Neural progenitor cell (in vitro differentiated cells): ENCODE results near the gene GPRIN3. TPM values are rescaled to one million over a fixed set of nuclear protein-coding genes. Genes with fewer than 3 reads are reported as not detected.

Experiments used
- DNase-seq: peaks from one replicate; pipeline ENCODE4 v3.0.0-alpha.2; 2016; ENCODE audit warnings: low spot score
- H2AFZ ChIP-seq: fragments of 200-600 bp; sonication (generic); replicated peaks from 2 replicates; pipeline ENCODE4 v1.6.1; 2016; ENCODE audit warnings: antibody characterized with exemption
- H3F3A ChIP-seq: fragments of 200-600 bp; sonication (generic); 2 replicates; pipeline ENCODE4 v1.6.1; 2016; ENCODE audit warnings: antibody characterized with exemption, low read depth
- H3K27ac ChIP-seq: fragments of 200-600 bp; sonication (generic); 2 replicates; pipeline ENCODE4 v1.5.1; 2016; ENCODE audit warnings: mild to moderate bottlenecking
- H3K27me3 ChIP-seq: fragments of 200-600 bp; sonication (generic); 2 replicates; pipeline ENCODE4 v1.6.1; 2016; ENCODE audit warnings: mild to moderate bottlenecking, moderate library complexity
- H3K36me3 ChIP-seq: fragments of 200-600 bp; sonication (generic); 2 replicates; pipeline ENCODE4 v1.5.1; 2016
- H3K4me1 ChIP-seq: fragments of 200-600 bp; sonication (generic); 2 replicates; pipeline ENCODE4 v1.6.1; 2016; ENCODE audit warnings: mixed run types
- H3K4me2 ChIP-seq: fragments of 200-600 bp; sonication (generic); 2 replicates; pipeline ENCODE4 v1.6.1; 2016
- H3K4me3 ChIP-seq: fragments of 200-600 bp; sonication (generic); 2 replicates; pipeline ENCODE4 v1.5.1; 2016
- H3K79me2 ChIP-seq: fragments of 200-600 bp; sonication (generic); 2 replicates; pipeline ENCODE4 v1.6.1; 2016; ENCODE audit warnings: low read depth
- H3K9ac ChIP-seq: fragments of 200-600 bp; sonication (generic); 2 replicates; pipeline ENCODE4 v1.6.1; 2016
- H3K9me3 ChIP-seq: fragments of 200-600 bp; sonication (generic); 2 replicates; pipeline ENCODE4 v1.5.1; 2016; ENCODE audit warnings: low read depth
- H4K20me1 ChIP-seq: fragments of 200-600 bp; sonication (generic); 2 replicates; pipeline ENCODE4 v1.6.1; 2016; ENCODE audit warnings: low read depth
- H3K27ac Mint-ChIP-seq: 3 replicates; pipeline ENCODE4 v1.8.0; 2021; ENCODE audit warnings: mixed read lengths
- H3K27me3 Mint-ChIP-seq: 2 replicates; pipeline ENCODE4 v1.8.0; 2022; ENCODE audit warnings: low read depth, mild to moderate bottlenecking, inconsistent platforms, moderate library complexity, mixed read lengths; ENCODE audit not compliant: insufficient read depth
- H3K36me3 Mint-ChIP-seq: 3 replicates; pipeline ENCODE4 v1.8.0; 2021; ENCODE audit warnings: mixed read lengths
- H3K4me1 Mint-ChIP-seq: 3 replicates; pipeline ENCODE4 v1.8.0; 2021; ENCODE audit warnings: mixed read lengths
- H3K4me3 Mint-ChIP-seq: 3 replicates; pipeline ENCODE4 v1.8.0; 2021; ENCODE audit warnings: mild to moderate bottlenecking, moderate library complexity, mixed read lengths
- H3K9me3 Mint-ChIP-seq: 3 replicates; pipeline ENCODE4 v1.8.0; 2020; ENCODE audit warnings: mixed read lengths
- CTCF ChIP-seq: fragments of 200-600 bp; sonication (generic); IDR thresholded peaks from 2 replicates; pipeline ENCODE4 v1.5.1; 2017; ENCODE audit warnings: antibody characterized with exemption, mild to moderate bottlenecking
- EZH2 ChIP-seq: fragments of 200-600 bp; sonication (generic); IDR thresholded peaks from 2 replicates; pipeline ENCODE4 v1.6.1; 2017; ENCODE audit warnings: antibody characterized with exemption, mild to moderate bottlenecking, moderate library complexity
- EZH2phosphoT487 ChIP-seq: fragments of 200-600 bp; sonication (generic); IDR thresholded peaks from 2 replicates; pipeline ENCODE4 v1.6.1; 2017; ENCODE audit warnings: antibody characterized with exemption
- total RNA-seq: library from RNA; depleted of rRNA; stranded (reverse); fragments of >200 nt; gene quantifications from 2 replicates; pipeline ENCODE4 v1.2.3, GENCODE V29; 2015; ENCODE audit warnings: low replicate concordance

Gene GPRIN3
- total RNA-seq, 1 donor from 2014 or later = 0.15 TPM

DNA sequence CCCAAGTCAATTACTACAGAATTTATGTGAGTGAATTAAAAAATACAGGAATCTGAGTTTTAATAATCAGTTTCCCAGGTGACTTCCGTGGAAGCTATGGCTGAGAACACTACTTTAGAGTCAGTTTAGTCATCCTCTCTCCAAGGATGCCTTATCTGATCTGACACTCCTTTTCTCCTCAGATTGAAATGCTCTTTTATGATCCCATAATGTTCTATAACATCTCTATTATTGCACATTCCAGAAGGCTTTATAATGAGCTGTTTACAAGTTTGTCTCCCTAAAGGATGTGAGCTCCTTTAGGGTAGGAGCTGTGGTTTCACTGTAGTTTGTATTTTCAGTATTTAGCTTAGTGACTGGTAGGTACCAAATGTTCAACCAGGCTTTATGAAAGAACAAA, 90.0 kb downstream of the GPRIN3 start:
- no peaks in the 10 kb centered on the region for H3K79me2 ChIP-seq
- H3K4me1 Mint-ChIP-seq = peaks cover 3% of the 10 kb centered on the region
- no peaks in the 10 kb centered on the region for H4K20me1 ChIP-seq
- no peak overlapping the region for H3K9ac ChIP-seq
- no peaks in the 10 kb centered on the region for H3K36me3 ChIP-seq
- no peaks in the 10 kb centered on the region for H3K9me3 ChIP-seq
- H3K4me2 ChIP-seq = no peak overlapping the region
- no peaks in the 10 kb centered on the region for H3K36me3 Mint-ChIP-seq
- no peaks in the 10 kb centered on the region for H3K27me3 Mint-ChIP-seq
- no peaks in the 10 kb centered on the region for H3K27me3 ChIP-seq
- no peak overlapping the region for H3K27ac ChIP-seq
- no peak for DNase-seq
- no peaks in the 10 kb centered on the region for H3F3A ChIP-seq
- H3K9me3 Mint-ChIP-seq = no peaks in the 10 kb centered on the region
- H3K27ac Mint-ChIP-seq = no peak overlapping the region
- no peak overlapping the region for H3K4me3 Mint-ChIP-seq
- H3K4me1 ChIP-seq = peaks cover 12% of the 10 kb centered on the region
- no peak overlapping the region for H3K4me3 ChIP-seq
- no peak overlapping the region for H2AFZ ChIP-seq
- TF ChIP-seq EZH2phosphoT487 (no peak), CTCF (no peak)

DNA sequence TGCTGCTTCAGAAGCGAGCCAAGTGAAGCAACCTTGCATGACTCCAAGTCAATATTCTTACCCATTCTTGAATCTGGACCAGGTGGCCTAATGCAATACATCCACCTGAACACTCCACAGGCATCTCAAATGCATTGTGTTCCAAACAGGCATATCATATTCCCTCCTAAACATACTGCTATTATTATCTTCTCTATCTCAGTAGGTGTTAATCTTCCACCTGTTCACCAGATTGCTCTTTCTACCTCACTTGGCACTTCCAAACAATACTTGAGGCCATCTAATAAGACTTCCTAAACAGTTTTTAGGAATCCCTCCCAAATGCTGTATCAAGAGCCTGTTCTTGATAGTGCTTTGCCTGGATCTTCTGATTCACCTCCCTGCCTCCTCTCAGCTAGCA, 90.7 kb downstream of the GPRIN3 start:
- H3K36me3 Mint-ChIP-seq = no peaks in the 10 kb centered on the region
- DNase-seq = no peak
- no peak overlapping the region for H3K27ac Mint-ChIP-seq
- peaks cover 3% of the 10 kb centered on the region for H3K4me1 Mint-ChIP-seq
- no peaks in the 10 kb centered on the region for H4K20me1 ChIP-seq
- no peaks in the 10 kb centered on the region for H3K27me3 ChIP-seq
- H3K9ac ChIP-seq = no peak overlapping the region
- no peaks in the 10 kb centered on the region for H3F3A ChIP-seq
- no peaks in the 10 kb centered on the region for H3K9me3 Mint-ChIP-seq
- no peaks in the 10 kb centered on the region for H3K9me3 ChIP-seq
- no peak overlapping the region for H3K27ac ChIP-seq
- H3K79me2 ChIP-seq = no peaks in the 10 kb centered on the region
- TF ChIP-seq EZH2 = no peak
- no peak for TF ChIP-seq EZH2phosphoT487
- no peak for TF ChIP-seq CTCF
- H3K4me2 ChIP-seq = no peak overlapping the region
- no peak overlapping the region for H3K4me3 ChIP-seq
- no peak overlapping the region for H3K4me3 Mint-ChIP-seq
- H3K36me3 ChIP-seq = no peaks in the 10 kb centered on the region
- H3K27me3 Mint-ChIP-seq = no peaks in the 10 kb centered on the region
- H3K4me1 ChIP-seq = peaks cover 12% of the 10 kb centered on the region
- H2AFZ ChIP-seq = no peak overlapping the region

GRCh38 chr4:89216422-89216821, 91.2 kb downstream of the GPRIN3 start:
- no peak overlapping the region for H3K4me2 ChIP-seq
- H3F3A ChIP-seq = no peaks in the 10 kb centered on the region
- DNase-seq = no peak
- no peaks in the 10 kb centered on the region for H3K36me3 ChIP-seq
- H4K20me1 ChIP-seq = no peaks in the 10 kb centered on the region
- Mint-ChIP-seq H3K27ac (no peak overlapping the region), H3K9me3 (no peaks in the 10 kb centered on the region), H3K27me3 (no peaks in the 10 kb centered on the region), H3K4me3 (no peak overlapping the region), H3K36me3 (no peaks in the 10 kb centered on the region), H3K4me1 (peaks cover 3% of the 10 kb centered on the region)
- no peaks in the 10 kb centered on the region for H3K79me2 ChIP-seq
- TF ChIP-seq CTCF (no peak), EZH2phosphoT487 (no peak), EZH2 (no peak)
- H3K9me3 ChIP-seq = no peaks in the 10 kb centered on the region
- H2AFZ ChIP-seq = no peak overlapping the region
- H3K27me3 ChIP-seq = no peaks in the 10 kb centered on the region
- no peak overlapping the region for H3K4me3 ChIP-seq
- no peak overlapping the region for H3K27ac ChIP-seq
- peaks cover 12% of the 10 kb centered on the region for H3K4me1 ChIP-seq
- no peak overlapping the region for H3K9ac ChIP-seq

DNA sequence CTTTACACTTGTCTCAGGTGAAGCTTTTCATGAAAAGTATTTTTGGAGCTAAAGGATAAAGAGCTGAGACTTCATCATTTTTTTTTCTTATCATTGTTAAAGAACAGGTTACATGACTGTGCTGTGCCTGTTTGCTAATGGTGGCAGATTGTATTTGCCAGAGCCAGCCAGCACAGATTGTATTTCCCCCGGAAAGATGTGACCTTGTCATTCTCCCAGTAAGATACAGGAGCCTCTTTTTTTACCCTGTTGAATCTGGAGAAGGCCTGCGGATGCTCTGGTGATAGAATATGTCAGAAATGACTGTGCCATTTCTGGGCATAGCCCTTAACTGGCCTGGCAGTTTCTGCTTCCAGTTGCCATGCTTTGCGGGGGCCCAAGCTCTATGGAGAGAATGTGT, 91.9 kb downstream of the GPRIN3 start:
- Mint-ChIP-seq H3K9me3 (no peaks in the 10 kb centered on the region), H3K27ac (no peak overlapping the region), H3K4me3 (no peak overlapping the region), H3K4me1 (peaks cover 3% of the 10 kb centered on the region), H3K36me3 (no peaks in the 10 kb centered on the region), H3K27me3 (no peaks in the 10 kb centered on the region)
- Histone ChIP-seq H3K27me3 (no peaks in the 10 kb centered on the region), H3K4me2 (no peak overlapping the region), H3K79me2 (no peaks in the 10 kb centered on the region), H3K9ac (no peak overlapping the region), H3K4me1 (peaks cover 12% of the 10 kb centered on the region), H2AFZ (no peak overlapping the region), H3K9me3 (no peaks in the 10 kb centered on the region), H3F3A (no peaks in the 10 kb centered on the region), H3K27ac (no peak overlapping the region), H3K36me3 (no peaks in the 10 kb centered on the region), H3K4me3 (no peak overlapping the region), H4K20me1 (no peaks in the 10 kb centered on the region)
- no peak for DNase-seq
- no peak for TF ChIP-seq CTCF
- TF ChIP-seq EZH2phosphoT487 = no peak
- no peak for TF ChIP-seq EZH2
